HG03520 (cell line): ENCODE results near the gene SLF2.

Experiments used
- ATAC-seq: cut with Tn5 transposase; IDR thresholded peaks from one replicate; pipeline ENCODE4 v1.9.1; 2021; ENCODE audit warnings: mild to moderate bottlenecking, moderate library complexity; ENCODE audit not compliant: unreplicated experiment

Gene SLF2

GRCh38 chr10:100899171-100899570 is 13.6 kb upstream of the SLF2 start:
- no peak for ATAC-seq

DNA sequence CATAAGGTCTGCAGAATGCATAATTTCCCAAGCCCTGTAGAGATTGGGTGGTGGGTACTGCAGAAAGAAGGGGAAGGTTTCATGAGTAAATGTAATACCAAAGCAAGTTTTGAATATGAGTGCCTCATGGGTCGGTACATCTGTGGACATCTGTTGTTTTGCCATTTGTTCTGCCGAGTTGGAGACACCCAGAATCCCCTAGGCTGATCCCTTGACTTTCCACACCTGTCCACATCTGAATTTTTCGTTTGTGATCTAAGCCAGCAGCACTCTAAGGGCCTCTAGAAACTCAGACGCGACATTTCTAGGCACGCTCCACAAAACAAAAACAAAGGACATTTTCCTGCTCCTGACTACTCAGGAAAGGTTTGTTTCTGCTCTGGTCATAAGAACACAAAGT is 11.7 kb upstream of the SLF2 start:
- no peak for ATAC-seq

DNA sequence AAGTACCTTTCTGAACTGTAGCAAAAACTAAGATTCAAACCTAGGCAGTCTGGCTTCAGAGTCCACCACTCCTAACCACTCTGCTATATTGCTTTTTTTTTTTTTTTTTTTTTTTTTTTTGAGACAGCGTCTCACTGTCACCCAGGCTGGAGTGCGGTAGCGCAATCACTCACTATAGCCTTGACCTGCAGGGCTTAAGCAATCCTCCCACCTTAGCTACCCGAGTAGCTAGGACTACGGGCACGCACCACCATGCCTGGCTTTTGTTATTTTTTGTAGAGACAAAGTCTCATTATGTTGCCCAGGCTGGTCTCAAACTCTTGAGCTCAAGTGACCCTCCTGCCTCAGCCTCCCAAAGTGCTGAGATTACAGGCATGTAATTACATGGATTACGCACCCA is 10.1 kb upstream of the SLF2 start:
- no peak for ATAC-seq

- no peak for ATAC-seq
Observed at GRCh38 chr10:100904917-100905316, 7.8 kb upstream of the SLF2 start.

- no peak for ATAC-seq
Observed at GRCh38 chr10:100907175-100907574, 5.6 kb upstream of the SLF2 start.

GRCh38 chr10:100907773-100908363 is 4.9 kb upstream of the SLF2 start:
- no peak for ATAC-seq

DNA sequence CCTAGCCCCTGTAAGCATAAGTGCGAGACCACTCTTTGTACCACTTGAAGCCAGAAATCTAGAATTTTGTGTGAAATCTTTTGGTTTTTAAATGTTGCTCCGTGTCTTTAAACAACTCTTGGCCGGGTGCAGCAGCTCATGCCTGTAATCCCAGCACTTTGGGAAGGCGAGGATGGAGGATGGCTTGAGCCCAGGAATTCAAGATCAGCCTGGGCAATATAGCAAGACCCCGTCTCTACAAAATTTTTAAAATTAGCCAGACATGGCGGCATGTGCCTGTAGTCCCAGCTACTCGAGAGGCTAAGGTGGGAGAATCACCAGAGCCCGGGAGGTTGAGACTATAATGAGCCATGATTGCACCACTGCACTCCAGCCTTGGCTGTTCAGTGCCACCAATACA is 4.4 kb upstream of the SLF2 start:
- ATAC-seq: no peak

- ATAC-seq: no peak
Observed at GRCh38 chr10:100909501-100910263, 3.1 kb upstream of the SLF2 start.

GRCh38 chr10:100911472-100911871 is 1.3 kb upstream of the SLF2 start:
- ATAC-seq: no peak

- ATAC-seq: no peak
Observed at GRCh38 chr10:100912013-100912604, 654 bp upstream of the SLF2 start.

DNA sequence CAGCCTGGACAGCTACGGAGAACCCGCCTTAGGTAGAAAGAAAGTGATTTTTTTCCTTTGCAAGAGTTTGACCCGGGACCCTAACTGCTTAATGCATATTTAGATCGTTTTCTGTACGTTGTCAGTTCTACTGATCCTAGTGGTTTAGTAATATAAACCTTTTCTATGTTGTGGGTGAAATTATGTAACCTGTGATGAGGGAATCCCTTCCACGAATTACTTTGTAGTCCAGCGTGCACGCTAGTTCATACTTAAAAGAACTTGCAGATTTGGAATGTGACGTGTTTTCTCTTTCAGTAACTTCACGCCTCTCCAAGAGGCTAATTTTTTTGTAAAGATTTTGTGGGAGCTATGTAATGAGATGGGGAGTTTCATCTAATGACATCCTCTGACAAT is 705 bp downstream of the SLF2 start:
- ATAC-seq: no peak

GRCh38 chr10:100917071-100917470 is 4.3 kb downstream of the SLF2 start:
- ATAC-seq: no peak

- no peak for ATAC-seq
Observed at GRCh38 chr10:100923580-100923979, 10.8 kb downstream of the SLF2 start.

DNA sequence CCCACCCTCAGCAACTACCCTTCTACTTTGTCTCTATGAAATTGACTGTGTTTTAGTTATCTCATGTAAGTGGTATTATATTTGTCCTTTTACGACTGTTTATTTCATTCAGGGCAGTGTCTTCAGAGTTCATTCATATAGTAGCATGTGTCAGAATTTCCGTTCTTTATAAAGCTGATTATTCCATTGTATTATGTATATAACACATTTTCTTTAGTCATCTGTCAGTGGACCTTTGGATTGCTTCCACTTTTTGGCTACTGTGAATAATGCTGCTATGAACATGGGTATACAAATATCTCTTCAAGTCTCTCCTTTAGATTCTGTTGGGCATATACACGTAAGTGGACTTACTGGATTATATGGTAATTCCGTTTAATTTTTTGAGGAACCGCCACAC is 14.5 kb downstream of the SLF2 start:
- no peak for ATAC-seq

DNA sequence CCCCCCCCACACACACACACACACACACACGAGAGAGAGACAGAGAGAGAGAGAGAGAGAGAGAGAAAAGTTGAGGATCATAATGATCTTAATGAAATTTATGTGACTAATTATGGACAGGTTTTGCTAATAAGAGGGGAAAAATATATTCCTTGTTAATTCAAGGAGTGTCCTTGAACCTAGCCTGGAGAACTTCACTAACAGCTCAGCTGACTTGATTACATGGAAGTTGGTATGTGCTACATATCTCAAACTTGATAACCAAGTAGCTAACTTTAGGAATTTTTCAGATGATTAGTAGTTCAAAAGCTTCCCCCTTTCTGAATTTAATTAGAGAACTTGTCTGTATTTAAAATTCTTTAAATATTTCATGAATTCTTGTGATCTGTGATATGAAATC is 15.3 kb downstream of the SLF2 start:
- ATAC-seq: no peak

GRCh38 chr10:100930368-100930767 is 17.6 kb downstream of the SLF2 start:
- no peak for ATAC-seq

- no peak for ATAC-seq
Observed at GRCh38 chr10:100934084-100934659, 21.4 kb downstream of the SLF2 start.

- no peak for ATAC-seq
Observed at GRCh38 chr10:100939763-100940344, 27.1 kb downstream of the SLF2 start.

GRCh38 chr10:100942229-100942628 is 29.5 kb downstream of the SLF2 start:
- no peak for ATAC-seq

GRCh38 chr10:100943508-100943907 is 30.7 kb downstream of the SLF2 start:
- ATAC-seq: no peak

DNA sequence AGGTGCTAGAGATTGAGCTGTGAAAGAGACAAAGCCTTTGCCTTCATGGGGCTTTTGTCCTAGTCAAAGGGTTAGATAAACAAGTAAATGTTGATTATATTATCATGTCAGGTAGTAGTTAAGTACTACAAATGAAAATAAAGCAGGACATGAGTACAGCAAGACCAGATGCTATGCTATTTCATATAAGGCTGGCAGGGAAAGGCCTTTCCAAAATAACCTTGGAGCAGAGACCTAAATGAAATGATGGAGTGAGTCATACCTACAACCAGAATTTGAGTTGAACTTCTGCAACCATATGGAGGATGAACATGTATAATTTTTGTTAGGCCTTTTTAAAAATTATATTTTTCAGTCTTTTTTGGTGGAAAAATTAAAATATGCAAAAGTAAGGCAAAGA is 33.0 kb downstream of the SLF2 start:
- no peak for ATAC-seq

DNA sequence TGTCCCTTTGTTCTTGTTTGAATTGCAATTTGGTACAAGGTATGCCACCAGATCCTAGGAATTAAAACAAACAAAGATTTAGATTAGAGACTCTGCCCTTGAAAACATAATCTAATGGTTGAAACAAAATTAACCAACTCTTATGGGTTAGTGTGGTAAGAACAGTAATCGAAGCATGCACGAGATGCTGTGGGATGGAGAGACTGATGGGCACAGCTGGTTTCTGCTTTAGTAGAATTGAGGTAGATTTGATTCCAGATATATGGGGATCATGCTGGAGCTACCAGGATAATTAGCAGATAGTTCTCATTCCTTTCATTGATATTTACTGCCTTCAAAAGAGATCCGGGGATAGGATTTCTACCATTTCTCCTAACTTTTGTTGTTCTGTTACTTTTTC is 36.2 kb downstream of the SLF2 start:
- no peak for ATAC-seq
